Measurements from ENCODE around the gene PRR29. TPM values are rescaled to one million over a fixed set of nuclear protein-coding genes. Genes with fewer than 3 reads are reported as not detected.

PRR29 gene
- polyA plus RNA-seq, 3 donors, result 0.03 to 2.1 (median 1.4) TPM

DNA sequence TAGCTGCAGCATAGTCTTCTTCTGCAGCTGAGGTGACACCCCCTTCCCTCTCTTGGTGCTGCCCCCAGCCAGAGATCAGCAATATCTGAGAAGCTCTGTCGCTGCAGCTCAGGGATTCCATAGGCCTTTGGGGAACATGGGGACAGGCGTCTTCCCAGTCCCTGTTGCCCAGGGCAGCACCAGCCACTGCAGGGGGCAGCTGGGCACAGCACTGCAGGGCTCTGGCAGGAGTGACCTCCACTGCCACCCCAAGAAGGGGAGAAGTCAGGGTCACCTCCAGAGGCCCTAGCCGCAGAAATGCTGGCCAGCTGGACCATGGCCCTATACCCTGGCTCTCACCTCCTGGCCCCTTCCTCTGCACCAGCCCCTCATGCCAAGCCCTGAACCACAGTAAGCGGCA is 42.4 kb upstream of the PRR29 start:
- Histone ChIP-seq H3K79me2 (ENCODE audit: insufficient read depth, low read length) (no peaks in the 10 kb centered on the region), H3K4me3 (replicated peaks in 1 of 3; ENCODE audit: low read depth in 2 of 3, low read length in 3 of 3) (no peak overlapping the region), H3K36me3 (replicated peaks in 1 of 2; ENCODE audit: control insufficient read depth in 1 of 2, insufficient read depth in 2 of 2, low read length in 2 of 2) (no peaks in the 10 kb centered on the region), H2AFZ (ENCODE audit: insufficient read depth, low read depth, low read length, poor library complexity, severe bottlenecking) (no peak overlapping the region), H3K4me2 (replicated peaks; ENCODE audit: extremely low read depth, low read length, poor library complexity, severe bottlenecking) (no peak overlapping the region), H3K27ac (ENCODE audit: low read depth in 1 of 2, low read length in 2 of 2) (no peak overlapping the region), H3K4me1 (ENCODE audit: control insufficient read depth in 1 of 2, insufficient read depth in 2 of 2, low read length in 2 of 2) (peaks cover 3% of the 10 kb centered on the region in 2 donors), H4K20me1 (ENCODE audit: insufficient read depth, low read length) (no peaks in the 10 kb centered on the region), H3K9ac (ENCODE audit: insufficient read depth, low read length, poor library complexity, severe bottlenecking) (no peak overlapping the region), H3K9me3 (replicated peaks in 1 of 2; ENCODE audit: control insufficient read depth in 1 of 2, insufficient read depth in 1 of 2, low read length in 2 of 2) (no peaks in the 10 kb centered on the region), H3K27me3 (ENCODE audit: control insufficient read depth in 2 of 2, insufficient read depth in 2 of 2, low read length in 2 of 2) (no peaks in the 10 kb centered on the region)
- no peak for TF ChIP-seq CTCF (IDR thresholded peaks at IDR 0.05)
- peaks cover 7% of the 10 kb centered on the region for H3K4me1 Mint-ChIP-seq
- peaks cover 0 to 3% (median 0%) of the 10 kb centered on the region in 7 donors for H3K9me3 Mint-ChIP-seq
- no peak overlapping the region for H3K27ac Mint-ChIP-seq
- intact Hi-C loops (cut with micrococcal nuclease), result no loop called here
- no peak overlapping the region for H3K4me3 Mint-ChIP-seq
- no peak for DNase-seq
- 79% methylated on average over 2 of the region's 4 CpGs for WGBS (ENCODE audit: insufficient coverage)
- peaks cover 6 to 10% (median 7%) of the 10 kb centered on the region in 3 donors for H3K27me3 Mint-ChIP-seq (ENCODE audit: low read depth in 3 of 3)
- H3K36me3 Mint-ChIP-seq, result no peaks in the 10 kb centered on the region

GRCh38 chr17:63956296-63956920 is 41.7 kb upstream of the PRR29 start:
- Histone ChIP-seq H3K9ac (ENCODE audit: insufficient read depth, low read length, poor library complexity, severe bottlenecking) (no peak overlapping the region), H4K20me1 (ENCODE audit: insufficient read depth, low read length) (no peaks in the 10 kb centered on the region), H2AFZ (ENCODE audit: insufficient read depth, low read depth, low read length, poor library complexity, severe bottlenecking) (no peak overlapping the region), H3K27me3 (ENCODE audit: control insufficient read depth in 2 of 2, insufficient read depth in 2 of 2, low read length in 2 of 2) (no peaks in the 10 kb centered on the region), H3K4me3 (replicated peaks in 1 of 3; ENCODE audit: low read depth in 2 of 3, low read length in 3 of 3) (no peak overlapping the region), H3K36me3 (replicated peaks in 1 of 2; ENCODE audit: control insufficient read depth in 1 of 2, insufficient read depth in 2 of 2, low read length in 2 of 2) (no peaks in the 10 kb centered on the region), H3K4me2 (replicated peaks; ENCODE audit: extremely low read depth, low read length, poor library complexity, severe bottlenecking) (no peak overlapping the region), H3K79me2 (ENCODE audit: insufficient read depth, low read length) (no peaks in the 10 kb centered on the region), H3K9me3 (replicated peaks in 1 of 2; ENCODE audit: control insufficient read depth in 1 of 2, insufficient read depth in 1 of 2, low read length in 2 of 2) (no peaks in the 10 kb centered on the region), H3K27ac (ENCODE audit: low read depth in 1 of 2, low read length in 2 of 2) (no peak overlapping the region), H3K4me1 (ENCODE audit: control insufficient read depth in 1 of 2, insufficient read depth in 2 of 2, low read length in 2 of 2) (peaks cover 9% of the 10 kb centered on the region in 2 donors)
- whole genome bisulfite sequencing (ENCODE audit: insufficient coverage), result 100% methylated on average over 1 of the region's 5 CpGs
- H3K36me3 Mint-ChIP-seq, result no peaks in the 10 kb centered on the region
- H3K27me3 Mint-ChIP-seq (ENCODE audit: low read depth in 3 of 3), result peaks cover 6 to 7% (median 7%) of the 10 kb centered on the region in 3 donors
- H3K27ac Mint-ChIP-seq, result no peak overlapping the region
- intact Hi-C loops (cut with micrococcal nuclease), result no loop called here
- no peak for DNase-seq
- no peak for TF ChIP-seq CTCF (IDR thresholded peaks at IDR 0.05)
- peaks cover 0 to 3% (median 0%) of the 10 kb centered on the region in 7 donors for H3K9me3 Mint-ChIP-seq
- peaks cover 12% of the 10 kb centered on the region for H3K4me1 Mint-ChIP-seq
- no peak overlapping the region for H3K4me3 Mint-ChIP-seq
